ENCODE results near the gene WNT10A. TPM values are rescaled to one million over a fixed set of nuclear protein-coding genes. Genes with fewer than 3 reads are reported as not detected.
A peak's percentile ranks its signal among the peaks of the same experiment; 100 is the strongest.

The WNT10A gene
- total and polyA plus RNA-seq, 8 donors: 4.3 to 6.7 TPM; not detected in 6

GRCh38 chr2:218832520-218832919 is 48.1 kb upstream of the WNT10A start:
- peaks cover 0 to 11% (median 3%) of the 10 kb centered on the region in 4 donors for H3K4me1 ChIP-seq
- H3K27ac ChIP-seq: peak overlapping the region in 2 of 5 donors; percentile 11 to 15
- H3K4me3 ChIP-seq: no peak overlapping the region
- intact Hi-C loops (cut with DNase I; ENCODE audit: low total_unique reads): loop anchor here (10.0 kb wide), 1 partner anchor 108 kb away; no protein-coding TSS in a partner anchor
- no peak for DNase-seq
- H3K9me3 ChIP-seq: peaks cover 0 to 8% (median 5%) of the 10 kb centered on the region in 4 donors
- WGBS, 5 donors: 65 to 83% (median 74%) methylated on average over 3 of the region's 3 CpGs; no CpG with 5 or more reads in 1 of the 5 donors
- peaks cover 0 to 66% (median 0%) of the 10 kb centered on the region in 3 donors for H3K27me3 ChIP-seq
- no peaks in the 10 kb centered on the region for H3K36me3 ChIP-seq
- TF ChIP-seq EP300 (IDR thresholded peaks at IDR 0.05) (no peak), POLR2AphosphoS5 (IDR thresholded peaks at IDR 0.05) (no peak), CTCF (IDR thresholded peaks at IDR 0.05) (no peak), POLR2A (IDR thresholded peaks at IDR 0.05) (no peak)

- Histone ChIP-seq H3K36me3 (no peaks in the 10 kb centered on the region), H3K27me3 (peaks cover 0 to 60% (median 0%) of the 10 kb centered on the region in 3 donors), H3K27ac (peak overlapping the region in 2 of 5 donors; percentile 15), H3K4me1 (peaks cover 0 to 11% (median 3%) of the 10 kb centered on the region in 4 donors), H3K9me3 (peaks cover 0 to 13% (median 9%) of the 10 kb centered on the region in 4 donors), H3K4me3 (no peak overlapping the region)
- intact Hi-C loops (cut with DNase I; ENCODE audit: low total_unique reads): loop anchor here (10.0 kb wide), 1 partner anchor 108 kb away; no protein-coding TSS in a partner anchor
- no peak for DNase-seq
- WGBS, 5 donors: 52 to 74% (median 62%) methylated on average over 4 of the region's 4 CpGs
- TF ChIP-seq POLR2AphosphoS5 (IDR thresholded peaks at IDR 0.05) (no peak), EP300 (IDR thresholded peaks at IDR 0.05) (no peak), POLR2A (IDR thresholded peaks at IDR 0.05) (no peak), CTCF (IDR thresholded peaks at IDR 0.05) (no peak)
These were observed 47.5 kb upstream of the WNT10A start for GRCh38 chr2:218833023-218833609.

- TF ChIP-seq POLR2A (IDR thresholded peaks at IDR 0.05): no peak
- TF ChIP-seq CTCF (IDR thresholded peaks at IDR 0.05): no peak
- TF ChIP-seq POLR2AphosphoS5 (IDR thresholded peaks at IDR 0.05): no peak
- no peak for TF ChIP-seq EP300 (IDR thresholded peaks at IDR 0.05)
- no peak overlapping the region for H3K4me3 ChIP-seq
- no peak overlapping the region for H3K27ac ChIP-seq
- H3K36me3 ChIP-seq: no peaks in the 10 kb centered on the region
- peaks cover 0 to 11% (median 3%) of the 10 kb centered on the region in 4 donors for H3K4me1 ChIP-seq
- whole genome bisulfite sequencing, 5 donors: 65 to 77% (median 72%) methylated on average over 4 of the region's 4 CpGs
- DNase-seq: no peak
- intact Hi-C loops (cut with DNase I; ENCODE audit: low total_unique reads): loop anchor here (10.0 kb wide), 1 partner anchor 110 kb away; no protein-coding TSS in a partner anchor
- peaks cover 0 to 56% (median 0%) of the 10 kb centered on the region in 3 donors for H3K27me3 ChIP-seq
- H3K9me3 ChIP-seq: peaks cover 0 to 13% (median 9%) of the 10 kb centered on the region in 4 donors
These were observed 46.0 kb upstream of the WNT10A start for GRCh38 chr2:218834685-218835084.

- DNase-seq: no peak
- Histone ChIP-seq H3K36me3 (no peaks in the 10 kb centered on the region), H3K9me3 (peaks cover 0 to 13% (median 9%) of the 10 kb centered on the region in 4 donors), H3K27ac (no peak overlapping the region), H3K27me3 (peaks cover 0 to 39% (median 0%) of the 10 kb centered on the region in 3 donors), H3K4me3 (no peak overlapping the region), H3K4me1 (peaks cover 0 to 11% (median 3%) of the 10 kb centered on the region in 4 donors)
- intact Hi-C loops (cut with DNase I; ENCODE audit: low total_unique reads): loop anchor here (10.0 kb wide), 1 partner anchor 113 kb away; no protein-coding TSS in a partner anchor
- 33 to 74% (median 62%) methylated on average over 2 of the region's 2 CpGs for WGBS, 5 donors
- no peak for TF ChIP-seq EP300 (IDR thresholded peaks at IDR 0.05)
- TF ChIP-seq POLR2A (IDR thresholded peaks at IDR 0.05): no peak
- TF ChIP-seq POLR2AphosphoS5 (IDR thresholded peaks at IDR 0.05): no peak
- TF ChIP-seq CTCF (IDR thresholded peaks at IDR 0.05): no peak
These were observed 43.2 kb upstream of the WNT10A start for GRCh38 chr2:218837495-218837894.

All from stomach (tissue), 9 donors.